ENCODE data around the gene PRKAR1B.

Gene PRKAR1B

GRCh38 chr7:693280-693679 is 33.8 kb downstream of the PRKAR1B start:
- no peak for TF ChIP-seq CTCF (conservative IDR thresholded peaks at IDR 0.05; ENCODE audit: low read depth, low read length)
- DNase-seq (ENCODE audit: low read depth) = no peak
- H3K4me3 ChIP-seq (ENCODE audit: low read length) = no peak overlapping the region

GRCh38 chr7:691361-692045 is 35.6 kb downstream of the PRKAR1B start:
- no peak for DNase-seq (ENCODE audit: low read depth)
- no peak overlapping the region for H3K4me3 ChIP-seq (ENCODE audit: low read length)
- no peak for TF ChIP-seq CTCF (conservative IDR thresholded peaks at IDR 0.05; ENCODE audit: low read depth, low read length)

GRCh38 chr7:690478-691360 is 36.4 kb downstream of the PRKAR1B start:
- H3K4me3 ChIP-seq (ENCODE audit: low read length) = no peak overlapping the region
- TF ChIP-seq CTCF (conservative IDR thresholded peaks at IDR 0.05; ENCODE audit: low read depth, low read length) = no peak
- no peak for DNase-seq (ENCODE audit: low read depth)

DNA sequence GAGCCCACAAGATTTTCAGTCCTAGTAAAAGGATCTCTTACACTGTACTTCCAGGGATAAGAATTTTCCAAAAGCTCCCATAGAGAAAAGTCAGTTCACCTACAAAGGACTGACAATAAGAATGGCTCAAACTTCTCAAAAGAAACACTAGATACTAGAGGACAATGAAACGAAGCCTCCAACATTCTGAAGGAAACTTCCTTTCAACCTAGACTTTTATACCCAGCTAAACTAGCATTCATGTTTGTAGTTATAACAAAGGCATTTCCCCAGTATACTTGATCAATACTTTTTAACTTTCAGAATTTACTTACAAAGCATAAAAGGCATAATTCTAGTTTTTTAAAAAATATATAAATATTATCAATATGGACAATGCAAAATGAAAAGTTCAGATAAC is 41.5 kb downstream of the PRKAR1B start:
- no peak overlapping the region for H3K4me3 ChIP-seq (ENCODE audit: low read length)
- DNase-seq (ENCODE audit: low read depth) = no peak
- no peak for TF ChIP-seq CTCF (conservative IDR thresholded peaks at IDR 0.05; ENCODE audit: low read depth, low read length)

- TF ChIP-seq CTCF (conservative IDR thresholded peaks at IDR 0.05; ENCODE audit: low read depth, low read length) = no peak
- no peak for DNase-seq (ENCODE audit: low read depth)
- H3K4me3 ChIP-seq (ENCODE audit: low read length) = no peak overlapping the region
These were observed 42.7 kb downstream of the PRKAR1B start for GRCh38 chr7:684416-684815.

GRCh38 chr7:683526-684205 is 43.4 kb downstream of the PRKAR1B start:
- TF ChIP-seq CTCF (conservative IDR thresholded peaks at IDR 0.05; ENCODE audit: low read depth, low read length) = no peak
- DNase-seq (ENCODE audit: low read depth) = no peak
- no peak overlapping the region for H3K4me3 ChIP-seq (ENCODE audit: low read length)
